HG02840 (cell line): Measurements from ENCODE around the gene DNMT1.
"Not testable (repeated sequence)": the region's sequence is repeated elsewhere in the genome, so short reads cannot be mapped to it uniquely, and the experiment has no call there.

Source experiments
- ATAC-seq: cut with Tn5 transposase; IDR thresholded peaks from one replicate; pipeline ENCODE4 v1.9.1; 2021; ENCODE audit warnings: mild to moderate bottlenecking, moderate library complexity, moderate number of reproducible peaks; ENCODE audit not compliant: unreplicated experiment, low FRiP score

Gene DNMT1

DNA sequence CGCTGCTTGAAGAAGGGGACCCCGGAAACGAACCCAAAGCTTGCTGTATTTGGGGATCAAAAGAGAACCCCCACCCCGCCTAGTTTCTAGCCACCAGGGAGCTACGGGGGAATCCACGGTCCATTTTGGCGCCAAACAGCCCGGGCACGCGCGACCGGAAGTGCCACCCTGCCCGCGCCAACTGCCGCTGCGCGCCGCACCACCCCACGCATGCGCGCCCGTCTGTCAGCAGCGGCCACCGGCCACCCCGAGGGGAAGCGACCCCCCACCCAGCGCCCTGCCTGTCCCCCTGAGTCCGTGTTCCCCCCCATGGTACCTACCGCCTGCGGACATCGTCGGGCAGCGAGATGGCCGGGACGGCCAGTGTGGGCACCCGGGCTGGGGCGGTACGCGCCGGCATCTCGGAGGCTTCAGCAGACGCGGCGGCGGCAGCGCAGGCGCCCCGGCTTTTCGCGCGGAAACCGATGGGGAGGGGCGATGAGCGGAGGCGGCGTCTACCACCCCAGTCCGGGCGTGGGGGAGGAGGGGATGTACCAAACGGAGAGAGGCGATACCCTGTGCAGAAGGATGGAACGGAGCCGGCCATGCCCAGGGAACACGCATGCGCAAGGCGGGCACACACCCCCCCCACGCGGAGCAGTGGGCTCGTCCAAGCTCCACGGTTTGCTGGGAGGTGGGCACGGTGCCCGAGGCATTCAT is at the start of gene DNMT1:
Gene DNMT1 (minus strand): TSS at position 454 of the 699 bp plus-strand sequence. CDS start 54 bp downstream, at position 400.
- ATAC-seq = peak; percentile 87

DNA sequence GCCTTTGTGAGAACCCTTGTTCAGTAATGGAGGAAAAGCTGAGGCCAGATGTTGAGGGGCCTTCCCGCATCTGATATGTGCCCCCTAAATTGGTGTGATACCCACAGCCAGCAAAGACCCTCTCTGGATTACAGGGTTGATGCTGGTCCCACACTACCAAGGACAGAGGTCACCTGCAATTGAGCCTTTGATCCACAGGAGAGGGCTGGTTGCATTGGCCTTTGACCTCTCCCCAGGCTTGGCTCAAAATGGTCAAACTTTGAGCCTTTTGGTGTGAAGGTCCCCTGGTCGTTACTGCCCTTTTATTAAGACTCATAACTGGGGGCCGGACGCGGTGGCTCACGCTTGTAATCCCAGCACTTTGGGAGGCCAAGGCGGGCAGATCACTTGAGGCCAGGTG is 48.9 kb upstream of the DNMT1 start:
- ATAC-seq = no peak

DNA sequence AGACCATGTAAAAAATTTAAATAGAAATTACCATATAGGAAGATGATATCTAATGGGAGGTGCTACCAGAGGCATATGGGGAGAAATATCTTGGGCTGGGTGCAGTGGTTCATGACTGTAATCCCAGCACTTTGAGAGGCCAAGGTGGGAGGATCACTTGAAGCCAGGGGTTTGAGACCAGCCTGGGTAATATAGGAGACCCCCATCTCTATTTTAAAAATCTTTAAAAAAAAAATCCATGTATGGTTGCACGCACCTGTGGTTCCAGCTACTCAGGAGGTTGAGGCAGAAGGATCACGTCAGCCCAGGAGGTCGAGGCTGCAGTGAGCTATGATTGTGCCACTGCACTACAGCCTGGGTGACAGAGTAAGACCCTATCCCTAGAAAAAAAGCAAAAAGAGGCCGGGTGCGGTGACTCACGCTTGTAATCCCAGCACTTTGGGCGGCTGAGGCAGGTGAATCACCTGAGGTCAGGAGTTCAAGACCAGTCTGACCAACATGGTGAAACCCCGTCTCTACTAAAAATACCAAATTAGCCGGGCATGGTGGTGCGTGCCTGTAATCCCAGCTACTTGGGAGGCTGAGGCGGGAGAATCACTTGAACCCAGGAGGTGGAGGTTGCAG is 47.2 kb upstream of the DNMT1 start:
- not testable (repeated sequence) for ATAC-seq

DNA sequence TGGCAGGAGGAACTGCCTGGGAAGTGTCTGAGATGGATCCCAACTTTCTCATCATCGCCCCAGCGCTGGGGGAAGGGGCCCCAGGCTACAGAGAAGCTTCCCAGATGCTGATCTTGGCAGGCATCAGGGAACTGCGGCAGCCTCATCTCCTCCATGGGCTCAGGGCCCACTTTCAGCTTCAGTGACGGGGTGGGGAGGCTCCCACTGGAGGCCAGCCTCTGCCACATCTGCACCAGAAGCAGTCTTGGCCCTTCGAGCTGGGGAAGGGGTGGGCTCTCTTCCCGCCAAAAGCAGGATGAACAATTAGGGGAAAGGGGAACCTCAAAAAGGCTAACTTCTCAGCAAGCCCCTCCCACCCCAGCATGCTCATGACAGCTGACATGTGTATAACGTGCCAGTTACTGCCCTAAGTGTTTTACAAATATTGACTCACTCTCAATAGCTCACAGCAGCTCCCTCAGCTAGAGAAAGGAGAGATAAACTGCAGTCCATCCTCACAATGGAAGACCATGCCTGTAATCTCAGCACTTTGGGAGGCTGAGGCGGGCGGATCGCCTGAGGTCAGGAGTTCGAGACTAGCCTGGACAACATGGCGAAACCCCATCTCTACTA is 43.5 kb upstream of the DNMT1 start:
- no peak for ATAC-seq

DNA sequence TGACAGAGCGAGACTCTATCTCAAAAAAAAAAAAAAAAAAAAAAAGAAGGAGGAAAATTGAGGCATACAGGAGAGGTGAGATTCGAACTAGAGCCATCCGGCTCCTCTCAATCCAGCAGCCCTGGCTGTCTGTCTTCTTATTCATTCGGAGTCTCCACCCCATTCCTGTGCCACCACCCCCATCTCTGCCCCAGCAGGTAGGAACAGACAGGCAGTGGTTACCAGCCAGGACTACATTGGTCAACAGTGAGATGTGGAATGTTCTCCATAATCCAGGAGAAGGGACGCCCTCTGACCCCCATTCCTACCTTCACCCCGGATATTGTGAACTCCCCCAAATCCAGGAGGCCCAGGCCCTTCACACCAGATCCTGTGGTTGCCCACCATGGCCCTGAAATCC is 42.9 kb upstream of the DNMT1 start:
- ATAC-seq = no peak

DNA sequence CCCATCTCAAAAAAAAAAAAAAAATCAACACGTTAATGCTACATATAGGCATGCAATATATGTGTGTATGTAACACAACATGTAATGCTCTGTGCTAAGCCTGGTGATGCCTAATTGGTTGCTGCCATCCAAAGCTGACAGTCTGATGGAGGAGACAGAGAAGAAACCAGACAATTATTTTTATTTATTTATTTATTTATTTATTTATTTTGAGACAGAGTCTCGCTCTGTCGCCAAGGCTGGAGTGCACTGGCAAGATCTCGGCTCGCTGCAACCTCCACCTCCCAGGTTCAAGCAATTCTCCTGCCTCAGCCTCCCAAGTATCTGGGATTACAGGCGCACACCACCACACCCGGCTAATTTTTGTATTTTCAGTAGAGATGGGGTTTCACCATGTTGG is 40.7 kb upstream of the DNMT1 start:
- not testable (repeated sequence) for ATAC-seq

DNA sequence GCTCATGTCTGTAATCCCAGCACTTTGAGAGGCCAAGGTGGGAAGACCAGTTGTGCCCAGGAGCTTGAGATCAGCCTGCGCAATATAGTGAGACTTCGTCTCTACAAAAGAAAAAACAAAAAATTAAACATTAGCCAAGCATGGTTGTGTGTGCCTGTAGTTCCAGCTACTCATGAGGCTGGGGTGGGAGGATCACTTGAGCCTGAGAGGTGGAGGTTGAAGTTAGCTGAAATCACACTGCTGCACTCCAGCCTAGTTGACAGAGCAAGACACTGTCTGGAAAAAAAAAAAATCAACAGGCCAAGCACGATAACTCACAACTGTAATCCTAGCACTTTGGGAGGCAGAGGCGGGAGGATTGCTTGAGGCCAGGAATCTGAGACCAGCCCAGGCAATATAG is 40.2 kb upstream of the DNMT1 start:
- no peak for ATAC-seq

DNA sequence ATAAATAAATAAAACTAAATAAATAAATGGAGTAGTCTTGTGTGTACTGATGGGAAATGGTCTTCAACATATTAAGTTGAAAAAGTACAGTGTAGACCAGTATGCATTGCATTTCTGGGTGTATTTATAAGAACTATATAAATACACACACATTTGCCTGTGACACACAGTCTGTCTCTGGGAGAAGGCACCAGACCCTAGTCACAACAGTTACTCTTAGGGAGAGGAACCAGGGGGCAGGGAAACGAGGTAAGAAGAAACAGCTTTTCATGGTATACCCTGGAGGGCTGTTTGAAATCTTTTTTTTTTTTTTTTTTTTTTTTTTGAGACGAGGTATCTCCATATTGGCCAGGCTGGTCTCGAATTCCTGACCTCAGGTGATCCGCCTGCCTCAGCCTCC is 39.2 kb upstream of the DNMT1 start:
- no peak for ATAC-seq

DNA sequence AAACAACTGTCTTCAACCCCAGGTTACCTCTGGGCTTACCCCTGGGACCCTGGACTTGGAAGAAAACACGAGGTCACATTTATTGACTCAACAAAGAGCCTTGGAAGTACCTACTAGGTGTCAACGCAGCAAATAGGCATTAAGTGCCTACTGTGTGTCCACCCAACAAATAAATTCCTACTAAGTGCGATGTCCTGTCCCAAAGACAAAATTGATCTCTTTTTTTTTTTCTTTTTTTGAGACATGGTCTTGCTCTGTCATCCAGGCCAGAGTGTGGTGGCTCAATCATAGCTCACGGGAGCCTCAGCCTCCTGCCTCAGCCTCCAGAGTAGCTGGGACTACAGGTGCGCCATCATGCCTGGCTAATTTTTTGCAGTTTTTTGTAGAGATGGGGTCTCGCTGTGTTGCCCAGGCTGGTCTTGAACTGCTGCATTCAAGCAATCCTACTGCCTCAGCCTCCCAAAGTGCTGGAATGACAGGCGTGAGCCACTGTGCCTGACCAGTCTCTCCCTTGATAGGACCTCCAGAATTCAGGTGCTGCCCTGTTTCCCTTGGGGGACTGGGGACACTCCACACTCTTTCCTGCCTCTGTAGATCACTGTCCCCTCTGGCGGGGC is 37.0 kb upstream of the DNMT1 start:
- no peak for ATAC-seq

DNA sequence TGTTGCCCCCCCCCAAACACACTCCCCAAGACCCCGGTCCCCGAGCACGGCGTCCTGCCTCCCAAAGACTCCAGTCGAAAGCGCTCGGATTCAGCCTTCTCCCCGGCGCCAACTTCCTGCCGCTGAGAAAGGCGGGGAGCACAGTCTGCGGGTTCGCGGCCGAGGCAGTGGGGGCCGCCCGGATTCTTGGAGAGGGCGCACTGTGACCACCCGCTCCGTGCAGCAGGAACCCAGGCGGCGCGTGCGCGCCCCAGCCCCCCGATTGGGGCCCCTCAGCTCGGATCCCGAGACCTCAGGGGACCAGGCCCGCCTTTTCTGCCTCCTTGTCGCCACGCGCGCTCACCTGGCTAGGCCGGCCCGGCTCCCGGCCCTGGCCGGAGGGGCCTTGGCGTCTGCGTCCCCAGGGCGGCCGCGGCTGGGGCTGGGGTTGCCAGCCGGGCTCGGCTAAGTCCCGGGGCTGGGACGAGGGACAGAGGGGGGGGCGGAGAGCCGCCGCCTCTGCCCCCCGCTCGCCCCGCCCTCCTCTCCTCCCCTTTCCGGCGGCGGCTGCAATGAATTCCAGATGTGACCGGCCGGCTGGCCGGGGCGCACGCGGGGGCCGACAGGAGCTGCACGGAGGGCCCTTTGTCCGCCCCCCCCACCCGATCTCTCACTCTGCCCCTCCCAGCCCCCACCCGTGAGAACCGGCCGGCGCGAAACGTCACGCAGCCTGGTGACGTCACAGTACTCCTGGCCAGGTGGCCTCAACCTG is 36.3 kb upstream of the DNMT1 start, which contains the start of gene S1PR2:
Gene S1PR2 (minus strand): TSS at position 471 of the 751 bp plus-strand sequence. CDS start 6,426 bp downstream, outside the sequence.
- peak; percentile 40 for ATAC-seq

DNA sequence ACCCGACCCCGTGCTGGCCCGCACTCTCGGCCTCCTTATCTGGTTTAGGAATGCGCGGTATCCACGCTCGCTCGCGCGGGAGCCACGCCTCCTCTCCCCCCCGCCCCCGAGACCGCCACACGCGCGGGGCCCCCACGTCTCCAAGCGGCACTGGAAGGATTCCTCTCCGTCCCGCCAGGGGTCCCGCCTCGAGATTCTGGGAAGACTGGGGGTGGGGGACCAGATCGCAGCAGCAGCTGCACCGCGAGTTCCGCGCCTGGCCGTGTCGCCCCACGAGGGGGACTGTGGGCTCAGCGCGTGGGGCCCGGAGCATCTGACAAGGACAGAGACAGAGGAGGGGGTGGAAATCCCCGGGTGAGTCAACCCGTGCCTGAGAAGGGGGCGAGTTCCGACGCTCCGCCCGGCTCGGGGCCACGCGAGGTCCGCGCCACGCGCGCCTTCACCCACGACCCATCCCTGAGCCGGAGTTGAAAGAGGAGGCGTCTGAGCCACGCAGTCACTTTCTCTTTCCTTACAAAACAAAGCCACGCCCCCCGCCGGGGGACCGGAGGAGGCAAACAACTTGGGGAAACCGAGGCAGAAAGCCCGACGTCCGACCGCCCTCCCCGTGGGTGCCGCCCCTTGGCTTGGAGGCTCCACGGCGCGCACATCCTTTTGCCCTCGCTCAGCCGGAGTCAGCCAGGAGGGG is 35.6 kb upstream of the DNMT1 start:
- ATAC-seq = peak; percentile 2

DNA sequence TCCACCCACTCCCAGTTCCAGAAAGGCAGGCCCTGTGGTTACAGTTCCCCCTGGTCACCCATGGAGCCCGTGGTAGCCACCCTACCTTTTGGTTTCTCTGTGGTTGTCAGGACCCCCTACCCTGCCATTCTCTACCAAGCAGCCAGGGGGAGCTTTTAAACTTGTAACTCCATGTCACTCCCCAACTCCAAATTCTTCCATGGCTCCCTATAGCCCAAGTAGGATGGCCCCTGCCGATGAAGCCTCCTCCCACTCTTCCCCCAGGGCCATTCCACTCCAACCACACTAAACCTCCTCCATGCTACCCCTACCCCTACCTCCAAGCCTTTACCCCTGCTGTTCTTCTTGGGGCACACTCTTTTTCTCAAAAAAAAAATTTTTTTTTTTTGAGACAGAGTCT is 34.2 kb upstream of the DNMT1 start:
- ATAC-seq = no peak

DNA sequence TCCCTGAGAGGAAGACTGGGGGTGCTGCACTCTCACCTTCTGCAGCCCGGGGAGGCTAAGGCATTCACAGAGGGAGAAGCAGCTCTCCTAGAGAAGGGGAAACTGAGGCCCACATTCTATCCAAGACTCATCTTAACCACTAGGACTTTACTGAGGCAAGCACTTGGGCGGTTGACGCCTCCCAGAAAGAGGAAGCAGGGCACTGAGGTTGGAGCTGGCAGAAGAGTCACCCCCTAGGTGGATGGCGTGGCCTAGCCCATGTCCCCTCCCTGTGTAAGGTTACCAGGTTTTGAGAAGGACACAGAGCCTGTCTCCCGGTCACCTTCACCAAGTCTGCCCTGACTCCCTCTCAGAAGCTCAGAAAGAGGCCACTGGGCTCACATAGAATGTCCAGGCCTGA is 33.6 kb upstream of the DNMT1 start:
- ATAC-seq = no peak

DNA sequence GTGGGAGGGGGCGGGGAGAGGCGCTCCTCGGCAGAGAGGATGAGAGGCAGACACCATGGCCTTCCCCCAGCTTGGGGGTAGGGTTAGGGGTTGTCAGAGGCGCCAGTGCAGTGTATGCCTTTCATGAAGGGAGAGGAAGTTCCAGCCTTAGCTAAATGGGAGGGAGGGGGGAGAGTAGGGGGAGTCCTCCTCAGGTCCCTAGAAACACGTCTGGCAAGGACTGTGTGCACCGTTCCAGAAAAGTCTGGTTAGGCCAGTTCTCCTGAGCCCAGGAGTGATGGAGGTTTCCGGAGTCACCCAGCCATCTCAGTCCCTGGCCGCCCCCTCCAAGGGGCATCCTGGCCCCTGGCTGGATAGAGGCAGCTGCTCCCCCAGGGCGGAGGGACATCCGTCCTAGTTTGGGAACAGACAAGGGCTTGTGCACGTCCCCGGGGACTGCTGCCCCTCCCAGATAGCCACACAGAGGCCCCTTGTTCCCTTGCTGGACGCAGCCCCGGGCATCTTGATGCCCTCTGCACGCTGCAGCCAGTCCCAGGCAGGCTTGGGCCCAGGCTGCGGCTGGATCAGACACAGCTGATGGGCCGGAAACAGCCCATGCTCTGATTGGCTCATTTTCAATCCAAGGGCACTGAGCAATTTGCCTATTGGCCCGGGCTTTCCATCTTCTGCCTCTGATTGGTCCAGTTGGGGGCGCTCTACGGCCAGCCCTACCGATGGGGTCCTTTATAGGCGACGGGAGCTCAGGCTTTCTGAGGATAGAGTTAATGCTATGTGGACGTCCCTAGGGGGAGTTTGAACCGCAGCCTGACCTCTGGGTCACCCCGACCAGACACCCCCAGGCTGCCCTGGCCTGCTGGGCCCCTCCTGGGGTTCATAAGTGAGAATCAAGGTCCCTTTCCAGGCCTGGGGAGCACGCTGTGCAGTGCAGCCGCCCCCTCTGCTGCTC is 32.5 kb upstream of the DNMT1 start:
- ATAC-seq = no peak

DNA sequence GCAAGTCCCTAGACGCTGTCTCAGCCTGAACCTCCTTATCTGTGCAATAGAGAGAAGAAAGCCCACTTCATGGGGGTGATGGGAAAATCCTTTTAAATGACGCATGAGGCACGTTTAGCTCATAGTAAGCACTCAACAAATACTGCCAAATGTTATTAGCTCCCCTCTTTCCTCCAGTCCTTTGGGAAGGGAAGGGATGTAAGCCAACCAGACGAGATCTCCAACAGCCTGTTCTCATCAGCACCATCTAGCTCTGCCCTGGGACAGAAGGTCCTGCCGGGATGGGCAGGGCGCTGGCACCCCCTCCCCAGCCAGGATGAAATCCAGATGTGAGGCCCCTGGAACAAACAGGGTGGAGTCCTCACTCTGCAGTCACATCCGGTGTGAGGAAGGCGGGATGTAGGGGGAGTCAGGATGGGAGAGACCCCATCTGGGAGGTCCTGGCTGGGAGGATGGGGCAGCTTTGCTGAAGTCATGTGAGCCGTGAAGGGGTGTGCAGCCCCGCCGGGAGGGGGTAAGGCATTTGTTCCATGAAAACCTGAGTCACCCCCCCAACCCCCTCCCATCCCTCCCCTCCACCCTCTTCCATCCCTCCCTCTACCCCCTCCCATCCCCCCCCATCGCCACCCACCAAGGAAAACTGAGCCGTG is 31.7 kb upstream of the DNMT1 start:
- no peak for ATAC-seq

DNA sequence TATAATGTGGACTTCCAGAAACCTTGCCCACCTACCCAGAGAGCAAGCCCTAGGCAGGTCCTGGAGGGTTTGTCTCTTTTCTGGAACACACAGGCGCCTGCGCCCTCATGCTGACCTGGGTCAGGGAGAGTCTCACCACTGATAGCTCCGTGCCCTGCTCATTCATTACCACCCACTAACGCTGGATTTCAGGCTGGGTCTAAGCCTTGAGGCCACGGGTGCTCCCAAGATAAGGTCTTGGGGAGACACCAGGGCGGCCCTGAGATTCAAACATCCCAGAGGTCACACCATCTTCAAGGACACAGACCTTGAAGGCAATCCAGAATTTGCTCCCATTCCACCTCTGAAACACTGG is 31.2 kb upstream of the DNMT1 start:
- no peak for ATAC-seq

DNA sequence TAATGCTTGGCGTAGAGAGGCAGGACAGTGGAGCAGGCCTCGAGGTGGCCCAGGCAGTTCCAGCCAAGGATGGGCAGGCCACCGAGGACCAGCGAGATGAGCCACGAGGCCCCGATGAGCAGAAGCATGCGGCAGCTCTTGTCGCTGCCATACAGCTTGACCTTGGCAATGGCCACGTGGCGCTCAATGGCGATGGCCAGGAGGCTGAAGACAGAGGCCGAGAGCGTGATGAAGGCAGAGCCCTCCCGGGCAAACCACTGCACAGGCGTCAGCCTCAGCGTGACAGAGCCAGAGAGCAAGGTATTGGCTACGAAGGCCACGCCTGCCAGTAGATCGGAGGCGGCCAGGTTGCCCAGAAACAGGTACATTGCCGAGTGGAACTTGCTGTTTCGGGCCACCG is 29.6 kb upstream of the DNMT1 start:
- no peak for ATAC-seq

DNA sequence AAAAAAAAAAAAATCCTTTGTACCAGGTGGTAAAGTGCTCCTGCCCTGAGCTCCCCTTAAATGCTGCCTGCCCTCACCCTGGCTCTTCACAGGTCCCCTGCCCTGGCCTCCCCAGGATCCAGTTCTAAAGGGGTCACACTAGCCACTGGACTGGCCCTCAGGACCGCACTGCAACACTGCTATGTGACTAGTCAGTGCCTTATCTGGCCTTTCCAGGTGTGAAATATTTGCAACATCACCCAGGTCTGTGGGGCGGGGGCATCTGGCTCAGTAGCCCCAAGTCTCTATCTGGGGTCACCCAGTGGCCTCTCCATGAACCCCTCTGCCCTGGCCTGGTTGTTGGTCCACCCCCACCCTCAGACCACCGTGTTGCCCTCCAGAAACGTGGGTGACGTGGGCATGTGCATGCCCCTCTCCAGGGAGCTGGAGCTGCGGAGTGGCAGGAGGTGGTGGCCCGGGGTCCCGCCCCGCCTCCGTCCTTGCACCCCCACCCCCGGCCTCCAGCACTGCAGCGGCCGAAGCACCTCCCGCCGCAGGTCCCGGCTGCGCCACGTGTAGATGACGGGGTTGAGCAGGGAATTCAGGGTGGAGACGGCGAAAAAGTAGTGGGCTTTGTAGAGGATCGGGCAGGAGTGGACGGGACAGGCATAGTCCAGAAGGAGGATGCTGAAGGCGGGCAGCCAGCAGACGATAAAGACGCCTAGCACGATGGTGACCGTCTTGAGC is 28.9 kb upstream of the DNMT1 start:
- ATAC-seq = no peak
